ENCODE data around the gene XBP1. TPM values are rescaled to one million over a fixed set of nuclear protein-coding genes. Genes with fewer than 3 reads are reported as not detected.

Gene XBP1
- total and polyA plus RNA-seq, 2 of the 13 experiments (the other 11 are each of a cell fraction or from before 2014, with no cell fraction given), result 416 to 427 TPM

DNA sequence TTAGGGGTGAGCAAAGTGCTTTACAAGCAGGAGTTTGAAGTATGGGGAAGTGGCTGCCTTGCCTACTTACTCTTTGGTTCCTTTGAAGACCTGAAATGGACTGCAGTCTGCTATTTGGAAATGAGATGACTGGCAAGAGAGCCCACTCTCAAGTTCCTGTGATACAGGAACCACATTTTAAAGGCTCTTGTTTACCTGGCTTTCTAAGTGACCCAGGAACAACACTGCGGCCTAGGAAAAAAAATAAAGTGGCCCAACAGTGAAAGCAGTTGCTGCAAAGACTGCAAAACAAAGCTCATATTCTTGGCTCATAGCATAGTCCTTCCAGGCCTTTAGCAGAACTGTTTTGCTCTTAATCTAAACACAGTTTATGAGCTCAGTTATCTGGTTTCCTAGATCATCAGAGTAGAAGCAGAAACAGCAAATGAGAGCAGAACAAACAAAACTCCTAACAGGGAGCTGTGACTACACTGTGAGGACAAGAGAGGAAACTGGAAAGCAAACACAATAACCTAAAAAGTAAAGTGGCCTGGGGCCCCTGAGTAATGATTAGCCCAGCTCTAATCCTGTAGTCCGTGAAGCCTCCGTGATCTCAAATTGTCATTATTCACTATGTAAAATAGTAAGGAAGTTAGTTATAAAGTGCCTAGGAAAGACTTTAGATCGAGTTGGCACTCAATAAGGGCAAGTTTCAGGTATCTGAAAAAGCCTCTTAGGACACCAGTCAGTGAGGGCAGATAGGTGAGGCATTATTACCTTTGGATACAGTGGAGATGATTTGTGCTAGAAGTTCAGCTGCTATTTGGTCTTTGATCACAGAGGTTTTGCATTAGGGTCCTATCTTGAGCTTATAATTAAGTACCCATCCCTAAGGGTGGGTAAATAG lies 16.3 kb downstream of the XBP1 start (continued):
- TF ChIP-seq, protein P1, sequence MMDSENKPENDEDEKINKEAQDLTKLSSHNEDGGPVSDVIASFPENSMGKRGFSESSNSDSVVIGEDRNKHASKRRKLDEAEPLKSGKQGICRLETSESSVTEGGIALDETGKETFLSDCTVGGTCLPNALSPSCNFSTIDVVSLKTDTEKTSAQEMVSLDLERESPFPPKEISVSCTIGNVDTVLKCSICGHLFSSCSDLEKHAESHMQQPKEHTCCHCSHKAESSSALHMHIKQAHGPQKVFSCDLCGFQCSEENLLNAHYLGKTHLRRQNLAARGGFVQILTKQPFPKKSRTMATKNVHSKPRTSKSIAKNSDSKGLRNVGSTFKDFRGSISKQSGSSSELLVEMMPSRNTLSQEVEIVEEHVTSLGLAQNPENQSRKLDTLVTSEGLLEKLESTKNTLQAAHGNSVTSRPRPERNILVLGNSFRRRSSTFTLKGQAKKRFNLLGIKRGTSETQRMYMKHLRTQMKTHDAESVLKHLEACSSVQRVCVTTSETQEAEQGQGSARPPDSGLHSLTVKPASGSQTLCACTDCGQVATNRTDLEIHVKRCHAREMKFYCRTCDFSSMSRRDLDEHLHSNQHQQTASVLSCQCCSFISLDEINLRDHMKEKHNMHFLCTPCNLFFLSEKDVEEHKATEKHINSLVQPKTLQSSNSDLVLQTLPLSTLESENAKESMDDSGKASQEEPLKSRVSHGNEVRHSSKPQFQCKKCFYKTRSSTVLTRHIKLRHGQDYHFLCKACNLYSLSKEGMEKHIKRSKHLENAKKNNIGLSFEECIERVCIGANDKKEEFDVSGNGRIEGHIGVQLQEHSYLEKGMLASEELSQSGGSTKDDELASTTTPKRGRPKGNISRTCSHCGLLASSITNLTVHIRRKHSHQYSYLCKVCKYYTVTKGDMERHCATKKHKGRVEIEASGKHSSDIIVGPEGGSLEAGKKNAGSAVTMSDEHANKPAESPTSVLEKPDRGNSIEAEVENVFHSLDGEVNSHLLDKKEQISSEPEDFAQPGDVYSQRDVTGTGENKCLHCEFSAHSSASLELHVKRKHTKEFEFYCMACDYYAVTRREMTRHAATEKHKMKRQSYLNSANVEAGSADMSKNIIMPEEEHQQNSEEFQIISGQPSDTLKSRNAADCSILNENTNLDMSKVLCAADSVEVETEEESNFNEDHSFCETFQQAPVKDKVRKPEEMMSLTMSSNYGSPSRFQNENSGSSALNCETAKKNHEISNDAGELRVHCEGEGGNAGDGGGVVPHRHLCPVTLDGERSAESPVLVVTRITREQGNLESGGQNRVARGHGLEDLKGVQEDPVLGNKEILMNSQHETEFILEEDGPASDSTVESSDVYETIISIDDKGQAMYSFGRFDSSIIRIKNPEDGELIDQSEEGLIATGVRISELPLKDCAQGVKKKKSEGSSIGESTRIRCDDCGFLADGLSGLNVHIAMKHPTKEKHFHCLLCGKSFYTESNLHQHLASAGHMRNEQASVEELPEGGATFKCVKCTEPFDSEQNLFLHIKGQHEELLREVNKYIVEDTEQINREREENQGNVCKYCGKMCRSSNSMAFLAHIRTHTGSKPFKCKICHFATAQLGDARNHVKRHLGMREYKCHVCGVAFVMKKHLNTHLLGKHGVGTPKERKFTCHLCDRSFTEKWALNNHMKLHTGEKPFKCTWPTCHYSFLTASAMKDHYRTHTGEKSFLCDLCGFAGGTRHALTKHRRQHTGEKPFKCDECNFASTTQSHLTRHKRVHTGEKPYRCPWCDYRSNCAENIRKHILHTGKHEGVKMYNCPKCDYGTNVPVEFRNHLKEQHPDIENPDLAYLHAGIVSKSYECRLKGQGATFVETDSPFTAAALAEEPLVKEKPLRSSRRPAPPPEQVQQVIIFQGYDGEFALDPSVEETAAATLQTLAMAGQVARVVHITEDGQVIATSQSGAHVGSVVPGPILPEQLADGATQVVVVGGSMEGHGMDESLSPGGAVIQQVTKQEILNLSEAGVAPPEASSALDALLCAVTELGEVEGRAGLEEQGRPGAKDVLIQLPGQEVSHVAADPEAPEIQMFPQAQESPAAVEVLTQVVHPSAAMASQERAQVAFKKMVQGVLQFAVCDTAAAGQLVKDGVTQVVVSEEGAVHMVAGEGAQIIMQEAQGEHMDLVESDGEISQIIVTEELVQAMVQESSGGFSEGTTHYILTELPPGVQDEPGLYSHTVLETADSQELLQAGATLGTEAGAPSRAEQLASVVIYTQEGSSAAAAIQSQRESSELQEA (CRISPR knock-in tag; IDR thresholded peaks at IDR 0.05; ENCODE audit: not compliant biosample characterization), result no peak
- TF ChIP-seq TCF7 (IDR thresholded peaks at IDR 0.05; ENCODE audit: low read depth) (peak; percentile 56), ONECUT2 (CRISPR knock-in tag; IDR thresholded peaks at IDR 0.05) (no peak), ZSCAN21 (CRISPR knock-in tag; IDR thresholded peaks at IDR 0.05; ENCODE audit: borderline replicate concordance) (no peak), FOXP1 (IDR thresholded peaks at IDR 0.05) (peak; percentile 92), FOXP1 (CRISPR knock-in tag; IDR thresholded peaks at IDR 0.05) (peak; percentile 84), ZNF7 (CRISPR knock-in tag; IDR thresholded peaks at IDR 0.05) (no peak), SRF (IDR thresholded peaks at IDR 0.05; ENCODE audit: low read depth, low read length) (peak; percentile 93), FOXK2 (IDR thresholded peaks at IDR 0.05) (peak; percentile 83)
- TF ChIP-seq, protein P2, sequence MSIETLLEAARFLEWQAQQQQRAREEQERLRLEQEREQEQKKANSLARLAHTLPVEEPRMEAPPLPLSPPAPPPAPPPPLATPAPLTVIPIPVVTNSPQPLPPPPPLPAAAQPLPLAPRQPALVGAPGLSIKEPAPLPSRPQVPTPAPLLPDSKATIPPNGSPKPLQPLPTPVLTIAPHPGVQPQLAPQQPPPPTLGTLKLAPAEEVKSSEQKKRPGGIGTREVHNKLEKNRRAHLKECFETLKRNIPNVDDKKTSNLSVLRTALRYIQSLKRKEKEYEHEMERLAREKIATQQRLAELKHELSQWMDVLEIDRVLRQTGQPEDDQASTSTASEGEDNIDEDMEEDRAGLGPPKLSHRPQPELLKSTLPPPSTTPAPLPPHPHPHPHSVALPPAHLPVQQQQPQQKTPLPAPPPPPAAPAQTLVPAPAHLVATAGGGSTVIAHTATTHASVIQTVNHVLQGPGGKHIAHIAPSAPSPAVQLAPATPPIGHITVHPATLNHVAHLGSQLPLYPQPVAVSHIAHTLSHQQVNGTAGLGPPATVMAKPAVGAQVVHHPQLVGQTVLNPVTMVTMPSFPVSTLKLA (IDR thresholded peaks at IDR 0.05), result no peak
- TF ChIP-seq, protein P3, sequence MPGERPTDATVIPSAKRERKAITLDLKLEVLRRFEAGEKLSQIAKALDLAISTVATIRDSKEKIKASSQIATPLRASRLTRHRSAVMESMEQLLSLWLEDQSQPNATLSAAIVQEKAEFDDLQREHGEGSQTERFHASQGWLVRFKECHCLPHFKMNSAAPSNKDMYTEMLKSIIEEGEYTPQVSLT (CRISPR knock-in tag; IDR thresholded peaks at IDR 0.05; ENCODE audit: borderline replicate concordance, low read depth), result no peak
- TF ChIP-seq, protein P4, sequence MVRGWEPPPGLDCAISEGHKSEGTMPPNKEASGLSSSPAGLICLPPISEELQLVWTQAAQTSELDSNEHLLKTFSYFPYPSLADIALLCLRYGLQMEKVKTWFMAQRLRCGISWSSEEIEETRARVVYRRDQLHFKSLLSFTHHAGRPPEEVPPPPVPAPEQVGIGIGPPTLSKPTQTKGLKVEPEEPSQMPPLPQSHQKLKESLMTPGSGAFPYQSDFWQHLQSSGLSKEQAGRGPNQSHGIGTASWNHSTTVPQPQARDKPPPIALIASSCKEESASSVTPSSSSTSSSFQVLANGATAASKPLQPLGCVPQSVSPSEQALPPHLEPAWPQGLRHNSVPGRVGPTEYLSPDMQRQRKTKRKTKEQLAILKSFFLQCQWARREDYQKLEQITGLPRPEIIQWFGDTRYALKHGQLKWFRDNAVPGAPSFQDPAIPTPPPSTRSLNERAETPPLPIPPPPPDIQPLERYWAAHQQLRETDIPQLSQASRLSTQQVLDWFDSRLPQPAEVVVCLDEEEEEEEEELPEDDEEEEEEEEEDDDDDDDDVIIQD (CRISPR knock-in tag; IDR thresholded peaks at IDR 0.05; ENCODE audit: low read depth), result no peak
- TF ChIP-seq, protein P5, sequence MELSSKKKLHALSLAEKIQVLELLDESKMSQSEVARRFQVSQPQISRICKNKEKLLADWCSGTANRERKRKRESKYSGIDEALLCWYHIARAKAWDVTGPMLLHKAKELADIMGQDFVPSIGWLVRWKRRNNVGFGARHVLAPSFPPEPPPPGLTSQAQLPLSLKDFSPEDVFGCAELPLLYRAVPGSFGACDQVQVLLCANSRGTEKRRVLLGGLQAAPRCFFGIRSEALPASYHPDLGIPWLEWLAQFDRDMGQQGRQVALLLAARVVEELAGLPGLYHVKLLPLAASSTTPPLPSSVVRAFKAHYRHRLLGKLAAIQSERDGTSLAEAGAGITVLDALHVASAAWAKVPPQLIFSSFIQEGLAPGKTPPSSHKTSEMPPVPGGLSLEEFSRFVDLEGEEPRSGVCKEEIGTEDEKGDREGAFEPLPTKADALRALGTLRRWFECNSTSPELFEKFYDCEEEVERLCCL (CRISPR knock-in tag; IDR thresholded peaks at IDR 0.05; ENCODE audit: borderline replicate concordance), result no peak

Measured in HepG2 (cell line).